GDM1 (cell line): Measurements from ENCODE around the gene MAPK1.
"Not testable (repeated sequence)": the region's sequence is repeated elsewhere in the genome, so short reads cannot be mapped to it uniquely, and the experiment has no call there.

Experiments used
- DNase-seq: peaks from one replicate; lab custom pipeline; 2025; lab: John Stamatoyannopoulos, UW

Gene MAPK1

DNA sequence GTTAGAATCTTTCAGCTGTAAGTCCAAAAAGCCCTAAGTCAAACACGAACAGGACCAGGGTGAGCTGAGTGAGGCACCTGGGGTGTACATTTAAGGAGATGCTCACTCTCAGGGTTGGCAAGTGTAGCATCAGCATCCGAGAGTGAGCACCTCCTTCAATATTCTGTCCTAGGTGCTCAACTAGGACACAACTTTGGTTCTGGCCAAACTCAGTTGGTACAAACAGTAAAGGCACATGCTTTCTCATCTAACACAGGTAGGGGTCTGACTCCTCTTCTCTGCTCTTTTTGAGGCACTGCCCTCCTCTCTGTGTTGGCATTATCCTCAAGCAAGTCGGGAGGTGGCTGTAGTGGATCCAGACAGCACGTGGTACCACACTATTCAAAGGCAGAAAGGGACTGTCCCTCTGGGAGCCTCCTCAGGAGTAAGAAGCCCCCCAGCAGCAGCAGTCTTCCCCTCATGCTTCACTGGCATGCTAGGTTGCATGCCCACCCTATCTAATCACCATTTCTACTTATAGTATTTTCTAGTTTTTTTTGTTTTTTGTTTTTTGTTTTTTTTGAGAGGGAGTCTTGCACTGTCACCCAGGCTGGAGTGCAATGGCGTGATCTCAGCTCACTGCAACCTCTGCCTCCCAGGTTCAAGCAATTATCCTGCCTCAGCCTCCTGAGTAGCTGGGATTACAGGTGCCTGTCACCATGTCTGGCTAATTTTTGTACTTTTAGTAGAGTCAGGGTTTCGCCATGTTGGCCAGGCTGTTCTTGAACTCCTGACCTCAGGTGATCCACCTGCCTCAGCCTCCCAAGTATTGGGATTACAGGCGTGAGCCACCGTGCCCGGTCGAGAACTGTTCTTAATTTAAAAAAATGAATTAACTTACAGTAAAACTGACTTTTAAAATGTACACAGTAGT is 14.7 kb upstream of the MAPK1 start:
- DNase-seq = no peak

DNA sequence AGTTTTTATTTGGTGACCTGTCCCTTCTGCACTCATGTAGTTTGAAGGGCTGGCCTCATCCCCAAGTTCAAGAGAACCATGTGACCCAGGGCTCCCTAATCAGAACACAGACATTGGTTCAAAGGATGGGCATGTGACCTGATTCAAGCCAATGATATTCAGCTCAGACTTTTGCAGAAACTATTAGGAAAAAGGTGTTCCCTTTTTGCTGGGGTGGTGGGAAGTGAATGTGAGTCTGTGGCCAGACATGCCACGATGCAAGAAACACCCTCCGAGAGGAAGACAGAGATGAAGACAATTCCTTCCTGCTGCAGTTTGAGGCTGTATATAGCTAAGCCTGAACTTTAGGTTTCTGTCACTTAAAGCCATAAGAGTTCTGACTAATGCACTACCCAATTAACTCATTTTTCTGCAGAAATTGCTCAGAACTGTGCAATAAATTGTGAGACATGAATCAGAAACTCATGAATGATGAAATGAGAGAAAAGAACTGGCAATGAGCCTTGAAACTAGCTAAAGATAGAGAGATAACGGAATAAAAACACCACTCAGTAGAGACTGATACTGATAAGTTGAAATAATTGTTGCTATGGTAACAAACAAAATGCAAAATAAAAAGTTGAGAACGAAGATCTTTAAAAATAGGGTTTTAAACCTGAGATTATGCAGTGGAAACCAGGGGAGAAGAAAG is 9.2 kb upstream of the MAPK1 start:
- peak; percentile 35 for DNase-seq

DNA sequence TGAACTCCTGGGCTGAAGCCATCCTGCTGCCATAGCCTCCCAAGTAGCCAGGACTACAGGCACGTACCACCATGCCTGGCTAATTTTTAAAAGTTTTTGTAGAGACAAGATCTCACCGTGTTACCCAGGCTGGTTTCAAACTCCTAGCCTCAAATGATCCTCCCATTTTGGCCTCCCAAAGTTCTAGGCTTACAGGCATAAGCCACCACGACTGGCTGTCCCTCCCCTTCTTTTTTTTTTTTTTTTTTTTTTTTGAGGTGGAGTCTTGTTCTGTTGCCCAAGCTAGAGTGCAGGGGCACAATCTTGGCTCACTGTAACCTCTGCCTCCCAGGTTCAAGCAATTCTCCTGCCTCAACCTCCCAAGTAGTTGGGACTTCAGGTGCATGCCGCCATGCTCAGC is 7.5 kb upstream of the MAPK1 start:
- not testable (repeated sequence) for DNase-seq

DNA sequence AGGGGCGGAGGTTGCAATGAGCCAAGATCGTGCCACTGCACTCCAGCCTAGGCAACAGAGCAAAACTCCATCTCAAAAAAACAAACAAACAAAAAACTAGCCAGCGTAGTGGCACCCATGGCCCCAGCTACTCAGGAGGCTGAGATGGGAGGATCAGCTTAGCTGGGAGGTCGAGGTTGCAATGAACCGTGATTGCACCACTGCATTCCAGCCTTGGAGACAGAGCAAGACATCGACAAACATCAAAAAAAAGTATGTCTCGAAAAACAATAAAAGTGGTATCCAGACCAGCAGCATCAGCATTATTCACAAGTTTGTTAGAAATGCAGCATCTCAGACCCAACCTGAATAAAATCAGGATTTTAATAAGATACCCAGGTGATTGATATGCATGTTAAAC is 6.2 kb upstream of the MAPK1 start:
- DNase-seq = no peak

DNA sequence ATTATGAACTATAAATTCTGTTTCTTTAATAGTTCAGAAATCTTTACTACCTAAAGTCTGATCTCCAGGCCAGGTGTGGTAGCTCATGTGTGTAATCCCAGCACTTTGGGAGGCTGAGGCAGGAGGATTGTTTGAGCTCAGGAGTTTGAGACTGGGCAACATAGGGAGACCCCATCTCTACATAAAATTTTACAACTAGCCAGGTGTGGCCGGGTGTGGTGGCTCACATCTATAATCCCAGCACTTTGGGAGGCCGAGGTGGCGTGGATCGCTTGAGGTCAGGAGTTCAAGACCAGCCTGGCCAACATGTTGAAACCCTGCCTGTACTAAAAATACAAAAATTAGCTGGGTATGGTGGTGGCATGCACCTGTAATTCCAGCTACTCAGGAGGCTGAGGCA is 5.3 kb upstream of the MAPK1 start:
- not testable (repeated sequence) for DNase-seq

DNA sequence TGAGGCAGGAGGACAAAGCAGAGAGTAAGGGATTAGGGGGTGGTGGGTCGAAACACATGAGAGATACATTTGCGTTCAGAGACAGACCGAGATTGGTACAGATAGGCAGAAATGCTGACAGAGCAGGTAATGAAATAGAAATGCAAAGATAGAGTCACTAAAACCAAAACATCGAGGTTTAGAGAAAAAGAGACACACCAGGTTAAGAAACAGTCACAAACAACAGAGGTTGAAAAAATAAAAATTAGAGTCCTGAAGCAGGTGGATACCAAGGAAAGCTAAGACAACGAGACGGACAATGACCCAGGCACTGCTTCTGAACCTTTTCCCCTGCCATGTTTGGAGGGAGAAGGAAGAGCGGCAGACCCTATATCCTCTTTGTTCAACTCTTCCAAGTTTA is 1.2 kb upstream of the MAPK1 start:
- no peak for DNase-seq

- DNase-seq = no peak
These were observed 465 bp downstream of the MAPK1 start for GRCh38 chr22:21866833-21867527.

GRCh38 chr22:21865041-21865440 is 2.4 kb downstream of the MAPK1 start:
- DNase-seq = no peak

- no peak for DNase-seq
These were observed 4.8 kb downstream of the MAPK1 start for GRCh38 chr22:21862386-21863245.

GRCh38 chr22:21861851-21862250 is 5.6 kb downstream of the MAPK1 start:
- DNase-seq = no peak

GRCh38 chr22:21861264-21861848 is 6.1 kb downstream of the MAPK1 start:
- DNase-seq = no peak

DNA sequence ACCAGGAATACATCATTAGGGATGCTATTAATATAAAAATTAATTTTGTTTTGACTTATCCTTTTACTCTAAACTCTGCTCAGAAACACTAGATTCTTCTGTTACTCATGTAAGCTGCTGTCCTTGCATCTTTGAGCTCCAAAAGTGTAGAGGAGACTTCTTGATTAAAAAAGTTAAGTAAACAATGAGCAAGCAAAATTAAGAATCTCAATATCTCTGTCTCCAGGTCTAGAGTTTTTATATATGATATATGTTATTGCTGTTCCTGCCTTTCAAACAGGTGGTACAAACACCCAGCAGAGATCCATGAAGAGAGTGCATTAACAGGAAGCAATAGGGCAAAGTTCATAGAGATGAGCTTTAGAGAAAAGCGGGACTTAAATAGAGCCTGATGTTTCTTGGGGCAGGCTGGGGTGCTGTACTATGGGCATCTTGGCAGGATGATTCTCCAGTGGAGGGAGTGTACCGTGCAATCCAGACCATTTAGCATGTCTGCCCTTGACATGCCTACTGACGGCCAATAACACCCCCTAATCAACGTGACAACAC is 6.9 kb downstream of the MAPK1 start:
- no peak for DNase-seq

DNA sequence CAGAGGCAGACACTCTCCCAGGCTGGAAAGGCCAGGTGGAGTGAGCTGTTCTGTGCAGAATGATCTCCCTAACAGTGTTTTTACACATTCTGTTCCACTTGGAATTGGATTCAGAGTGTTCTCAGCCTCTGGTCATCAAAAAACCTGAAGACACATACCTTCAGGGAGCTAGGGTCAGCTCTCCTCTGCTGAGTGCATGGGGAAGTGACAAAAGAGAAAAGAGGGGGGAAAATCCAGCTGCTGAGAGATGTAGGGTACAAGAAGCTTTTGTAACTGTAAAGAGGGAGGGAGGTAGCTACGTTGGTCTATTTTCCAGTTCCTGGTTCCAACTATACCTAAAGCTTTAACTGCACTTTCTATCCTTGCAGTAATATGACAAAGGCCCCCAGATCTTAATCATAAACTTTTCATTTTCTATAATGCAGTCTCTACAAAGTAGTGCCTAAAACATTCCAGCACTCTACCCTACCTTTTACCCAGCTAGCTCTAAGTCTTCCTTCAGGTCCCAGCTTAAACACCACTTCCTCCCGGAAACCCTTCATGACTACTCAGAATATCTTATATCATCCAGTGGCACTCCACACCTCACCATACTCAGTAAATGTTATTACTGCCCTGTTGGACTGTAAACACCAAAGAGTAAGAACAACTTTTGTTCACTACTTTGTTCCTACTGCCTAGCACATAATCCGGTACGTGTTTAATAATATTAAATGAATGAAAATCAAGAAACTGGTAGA is 9.2 kb downstream of the MAPK1 start:
- no peak for DNase-seq

GRCh38 chr22:21857481-21857914 is 9.9 kb downstream of the MAPK1 start:
- no peak for DNase-seq

- no peak for DNase-seq
These were observed 10.6 kb downstream of the MAPK1 start for GRCh38 chr22:21856868-21857267.

DNA sequence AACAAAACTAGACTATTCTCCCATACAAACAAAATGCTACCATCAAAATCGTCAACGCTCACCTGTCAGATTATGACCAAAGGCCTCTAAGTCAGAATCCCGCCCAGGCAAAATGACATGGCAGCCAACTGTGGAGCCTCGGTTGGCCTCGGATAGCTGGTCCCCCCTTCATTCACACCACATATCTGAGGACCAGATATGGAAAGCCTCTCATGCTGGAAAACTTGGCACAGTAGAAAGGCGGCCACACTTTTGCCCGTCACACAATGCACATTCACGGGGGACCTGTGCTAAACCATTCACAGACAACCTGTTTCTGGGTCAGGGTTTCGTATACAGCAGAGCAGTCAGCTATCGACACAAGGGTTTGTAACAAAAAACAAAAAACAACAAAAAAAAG is 11.2 kb downstream of the MAPK1 start:
- DNase-seq = no peak

GRCh38 chr22:21855676-21856075 is 11.8 kb downstream of the MAPK1 start:
- no peak for DNase-seq

- DNase-seq = no peak
These were observed 16.8 kb downstream of the MAPK1 start for GRCh38 chr22:21850660-21851059.

DNA sequence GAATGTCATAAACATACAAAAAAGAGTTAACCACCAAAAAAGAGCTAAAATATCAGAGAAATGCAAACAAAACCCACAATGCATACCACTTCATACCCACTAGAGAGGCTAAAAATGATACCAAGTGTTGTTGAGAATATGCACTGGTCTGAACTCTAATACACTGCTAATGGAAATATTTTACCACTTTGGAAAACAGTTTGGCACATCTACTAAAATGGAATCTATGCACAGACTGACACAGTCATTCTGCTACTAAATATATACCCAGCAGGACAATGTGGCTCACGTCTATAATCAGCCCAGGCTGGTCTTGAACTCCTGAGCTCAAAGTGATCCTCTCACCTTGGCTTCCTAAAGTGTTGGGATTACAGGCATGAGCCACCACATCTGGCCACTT is 18.0 kb downstream of the MAPK1 start:
- DNase-seq = no peak

DNA sequence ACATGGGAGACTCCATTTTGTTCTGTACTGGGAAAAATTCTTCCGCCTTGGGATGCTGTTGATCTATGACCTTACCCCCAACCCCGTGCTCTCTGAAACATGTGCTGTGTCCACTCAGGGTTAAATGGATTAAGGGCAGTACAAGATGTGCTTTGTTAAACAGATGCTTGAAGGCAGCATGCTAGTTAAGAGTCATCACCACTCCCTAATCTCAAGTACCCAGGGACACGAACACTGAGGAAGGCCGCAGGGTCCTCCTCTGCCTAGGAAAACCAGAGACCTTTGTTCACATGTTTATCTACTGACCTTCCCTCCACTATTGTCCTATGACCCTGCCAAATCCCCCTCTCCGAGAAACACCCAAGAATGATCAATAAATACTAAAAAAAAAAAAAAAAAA is 19.4 kb downstream of the MAPK1 start:
- DNase-seq = not testable (repeated sequence)
